PC-3 (cell line): Measurements from ENCODE around the gene PDLIM5. TPM values are rescaled to one million over a fixed set of nuclear protein-coding genes. Genes with fewer than 3 reads are reported as not detected.

Experiments used
- ATAC-seq: fragments of 200-7000 bp; cut with Tn5 transposase; 2 replicates; pipeline ENCODE4 v1.9.1; 2020; ENCODE audit warnings: mild to moderate bottlenecking, moderate library complexity
- BruUV-seq: library from RNA; stranded (reverse); fragments of 400-500 nt; replicated peaks from 2 replicates; lab custom pipeline; 2021; lab: Mats Ljungman, UMichigan
- CTCF ChIA-PET: fragments of 300-600 bp; sonication (Branson Sonifier 250); formaldehyde crosslinking; loops from one replicate; lab custom pipeline; 2022; ENCODE audit warnings: antibody characterized with exemption; lab: Charles Lee
- POLR2A ChIA-PET: fragments of 300-600 bp; sonication (Branson Sonifier 250); formaldehyde crosslinking; loops from one replicate; lab custom pipeline; 2022; ENCODE audit warnings: antibody characterized with exemption; ENCODE audit not compliant: unreplicated experiment; lab: Charles Lee
- DNase-seq: peaks from one replicate; pipeline ENCODE4 v3.0.0-alpha.2; 2015
- H2AFZ ChIP-seq: fragments of 300-600 bp; sonication (generic); 2 replicates; pipeline ENCODE4 v1.6.0; 2016; ENCODE audit warnings: antibody characterized with exemption, low read length
- H3F3A ChIP-seq: fragments of 300-600 bp; sonication (generic); one replicate; pipeline ENCODE4 v1.6.0; 2017; ENCODE audit warnings: antibody characterized with exemption, low read length, control low read depth, mild to moderate bottlenecking; ENCODE audit not compliant: unreplicated experiment
- H3K27ac ChIP-seq: fragments of 300-600 bp; sonication (generic); 2 replicates; pipeline ENCODE4 v1.5.1; 2016; ENCODE audit warnings: mild to moderate bottlenecking, low read length
- H3K27me3 ChIP-seq: fragments of 300-600 bp; sonication (generic); 2 replicates; pipeline ENCODE4 v1.6.1; 2016; ENCODE audit warnings: low read length, mixed read lengths
- H3K36me3 ChIP-seq: fragments of 300-600 bp; sonication (generic); 2 replicates; pipeline ENCODE4 v1.6.1; 2016; ENCODE audit warnings: low read depth, mixed run types, low read length, mixed read lengths
- H3K4me1 ChIP-seq: fragments of 300-600 bp; sonication (generic); 2 replicates; pipeline ENCODE4 v1.5.1; 2016; ENCODE audit warnings: low read length; ENCODE audit not compliant: insufficient read depth
- H3K4me2 ChIP-seq: fragments of 300-600 bp; sonication (generic); 2 replicates; pipeline ENCODE4 v1.6.0; 2016; ENCODE audit warnings: low read length
- H3K4me3 ChIP-seq: fragments of 300-600 bp; sonication (generic); 2 replicates; pipeline ENCODE4 v1.5.1; 2016; ENCODE audit warnings: mild to moderate bottlenecking, low read length, mixed read lengths
- H3K79me2 ChIP-seq: fragments of 300-600 bp; sonication (generic); 2 replicates; pipeline ENCODE4 v1.6.1; 2017; ENCODE audit warnings: low read length, mixed read lengths
- H3K9ac ChIP-seq: fragments of 300-600 bp; sonication (generic); 2 replicates; pipeline ENCODE4 v1.6.0; 2016; ENCODE audit warnings: mild to moderate bottlenecking, low read length
- H3K9me2 ChIP-seq: fragments of 300-600 bp; sonication (generic); replicated peaks from 2 replicates; pipeline ENCODE4 v1.6.1; 2016; ENCODE audit warnings: mixed run types, low read length, mixed read lengths
- H3K9me3 ChIP-seq: fragments of 300-600 bp; sonication (generic); 2 replicates; pipeline ENCODE4 v1.6.1; 2016; ENCODE audit warnings: low read length, mixed read lengths
- H4K20me1 ChIP-seq: fragments of 300-600 bp; sonication (generic); 2 replicates; pipeline ENCODE4 v1.6.1; 2016; ENCODE audit warnings: low read length, mixed read lengths
- EZH2 ChIP-seq: fragments of 300-600 bp; sonication (generic); IDR thresholded peaks from one replicate; pipeline ENCODE4 v1.6.1; 2017; ENCODE audit warnings: antibody characterized with exemption, mild to moderate bottlenecking, low read length; ENCODE audit not compliant: unreplicated experiment
- EZH2phosphoT487 ChIP-seq: fragments of 300-600 bp; sonication (generic); IDR thresholded peaks from 2 replicates; pipeline ENCODE4 v1.6.1; 2018; ENCODE audit warnings: mild to moderate bottlenecking, antibody characterized with exemption, low read length, borderline replicate concordance
- intact Hi-C: fragments of 100-400 bp; cut with micrococcal nuclease; formaldehyde crosslinking; loops from 2 replicates; pipeline ENCODE4 v1.9.0; 2023
- total RNA-seq: library from RNA; depleted of rRNA; stranded (reverse); fragments of >200 nt; gene quantifications from 2 replicates; pipeline ENCODE4 v1.2.3, GENCODE V29; 2014
- TF ChIP-seq, protein P1 (sequence below): fragments of 300-600 bp; sonication (generic); conservative IDR thresholded peaks from 2 replicates; pipeline ENCODE4 v1.5.1; 2017; ENCODE audit warnings: antibody characterized with exemption, low read depth, mild to moderate bottlenecking, low read length

The PDLIM5 gene
- total RNA-seq, 1 experiment from 2014 or later = 57.8 TPM

DNA sequence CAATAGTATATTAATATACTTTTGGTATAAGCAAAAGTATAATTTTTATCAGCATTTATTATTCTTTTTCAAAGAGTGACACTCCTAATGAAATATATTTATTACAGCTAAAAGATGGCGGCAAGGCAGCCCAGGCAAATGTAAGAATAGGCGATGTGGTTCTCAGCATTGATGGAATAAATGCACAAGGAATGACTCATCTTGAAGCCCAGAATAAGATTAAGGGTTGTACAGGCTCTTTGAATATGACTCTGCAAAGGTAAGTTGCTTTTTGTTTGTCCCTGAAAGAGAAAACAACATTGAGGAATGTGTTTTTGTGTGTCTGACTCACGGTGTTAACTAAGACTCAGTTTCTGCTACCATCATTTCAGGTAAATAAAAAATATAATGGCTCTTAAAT, 71.9 kb downstream of the PDLIM5 start:
- no peaks in the 10 kb centered on the region for H3K27me3 ChIP-seq
- intact Hi-C loops = no loop called here

GRCh38 chr4:94525993-94526728, 74.4 kb downstream of the PDLIM5 start:
- Histone ChIP-seq H3K9me3 (no peaks in the 10 kb centered on the region), H3K27me3 (no peaks in the 10 kb centered on the region), H3K36me3 (no peaks in the 10 kb centered on the region), H3K79me2 (0 out of 2 replicates have a peak, but pooled peaks cover 9% of the 10 kb centered on the region), H3K4me3 (no peak overlapping the region), H2AFZ (no peak overlapping the region), H3K9ac (no peak overlapping the region), H3F3A (no peaks in the 10 kb centered on the region), H3K4me1 (peaks cover 6% of the 10 kb centered on the region), H3K9me2 (no peaks in the 10 kb centered on the region), H3K27ac (no peak overlapping the region), H4K20me1 (no peaks in the 10 kb centered on the region), H3K4me2 (no peak overlapping the region)
- DNase-seq = no peak
- TF ChIP-seq EZH2 (no peak), EZH2phosphoT487 (no peak)
- TF ChIP-seq, protein P1, sequence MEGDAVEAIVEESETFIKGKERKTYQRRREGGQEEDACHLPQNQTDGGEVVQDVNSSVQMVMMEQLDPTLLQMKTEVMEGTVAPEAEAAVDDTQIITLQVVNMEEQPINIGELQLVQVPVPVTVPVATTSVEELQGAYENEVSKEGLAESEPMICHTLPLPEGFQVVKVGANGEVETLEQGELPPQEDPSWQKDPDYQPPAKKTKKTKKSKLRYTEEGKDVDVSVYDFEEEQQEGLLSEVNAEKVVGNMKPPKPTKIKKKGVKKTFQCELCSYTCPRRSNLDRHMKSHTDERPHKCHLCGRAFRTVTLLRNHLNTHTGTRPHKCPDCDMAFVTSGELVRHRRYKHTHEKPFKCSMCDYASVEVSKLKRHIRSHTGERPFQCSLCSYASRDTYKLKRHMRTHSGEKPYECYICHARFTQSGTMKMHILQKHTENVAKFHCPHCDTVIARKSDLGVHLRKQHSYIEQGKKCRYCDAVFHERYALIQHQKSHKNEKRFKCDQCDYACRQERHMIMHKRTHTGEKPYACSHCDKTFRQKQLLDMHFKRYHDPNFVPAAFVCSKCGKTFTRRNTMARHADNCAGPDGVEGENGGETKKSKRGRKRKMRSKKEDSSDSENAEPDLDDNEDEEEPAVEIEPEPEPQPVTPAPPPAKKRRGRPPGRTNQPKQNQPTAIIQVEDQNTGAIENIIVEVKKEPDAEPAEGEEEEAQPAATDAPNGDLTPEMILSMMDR = no peak
- ChIA-PET POLR2A (no interaction called here), CTCF (no interaction called here)
- no TSS peak for BruUV-seq
- ATAC-seq = no peak
- intact Hi-C loops = no loop called here

More for the DNA sequence above, 71.9 kb downstream of the PDLIM5 start:
- Histone ChIP-seq H4K20me1 (no peaks in the 10 kb centered on the region), H3K4me3 (no peak overlapping the region), H3K27ac (no peak overlapping the region), H2AFZ (no peak overlapping the region), H3K4me2 (no peak overlapping the region), H3K9ac (no peak overlapping the region), H3K79me2 (peaks cover 15% of the 10 kb centered on the region; the same call in 1 of the 2 replicates), H3K9me3 (no peaks in the 10 kb centered on the region), H3K9me2 (no peaks in the 10 kb centered on the region), H3K36me3 (no peaks in the 10 kb centered on the region), H3F3A (no peaks in the 10 kb centered on the region), H3K4me1 (peaks cover 6% of the 10 kb centered on the region)
- ATAC-seq = no peak
- CTCF ChIA-PET = no interaction called here
- no TSS peak for BruUV-seq
- no peak for TF ChIP-seq EZH2
- TF ChIP-seq, protein P1 = no peak
- no peak for TF ChIP-seq EZH2phosphoT487
- DNase-seq = peak; percentile 31
- POLR2A ChIA-PET = no interaction called here
